Tibial nerve (tissue), 4 donors: ENCODE measurements around the gene CXCR2. TPM values are rescaled to one million over a fixed set of nuclear protein-coding genes. Genes with fewer than 3 reads are reported as not detected.

Source experiments
- DNase-seq, 2 donors: peaks; one replicate each; pipeline ENCODE4 v3.0.0-alpha.2; 2019; ENCODE audit warnings: low spot score in 2 of 2
- H3K27ac ChIP-seq, 4 donors: fragments of 200-600 bp; sonication (generic) in 3 of 4; one replicate each; pipeline ENCODE4 v1.5.1; 2017 to 2019; ENCODE audit warnings: mild to moderate bottlenecking in 1 of 4
- H3K27me3 ChIP-seq, 2 donors: fragments of 200-600 bp; sonication (generic) in 1 of 2; one replicate each; pipeline versions ENCODE4 v1.5.1 to v1.6.0; 2017 to 2019
- H3K36me3 ChIP-seq, 3 donors: fragments of 200-600 bp; sonication (generic); one replicate each; pipeline ENCODE4 v1.5.1; 2018 to 2019
- H3K4me1 ChIP-seq, 4 donors: fragments of 200-600 bp; sonication (generic) in 3 of 4; one replicate each; pipeline ENCODE4 v1.5.1; 2017 to 2019
- H3K4me3 ChIP-seq, 4 donors: fragments of 200-600 bp; sonication (generic) in 3 of 4; one replicate each; pipeline ENCODE4 v1.5.1; 2017 to 2019; ENCODE audit warnings: mild to moderate bottlenecking in 1 of 4, moderate library complexity in 1 of 4
- H3K9me3 ChIP-seq, 4 donors: fragments of 200-600 bp; sonication (generic) in 3 of 4; one replicate each; pipeline ENCODE4 v1.5.1; 2017 to 2019
- EP300 ChIP-seq, 2 donors: sonication (generic); formaldehyde crosslinking; IDR thresholded peaks; one replicate each; pipeline ENCODE4 v1.6.1; 2017; ENCODE audit warnings: antibody characterized with exemption in 2 of 2, mild to moderate bottlenecking in 1 of 2
- POLR2A ChIP-seq, 2 donors: fragments of 450-650 bp; IDR thresholded peaks; one replicate each; pipeline ENCODE4 v1.6.1; 2017; ENCODE audit warnings: antibody characterized with exemption in 2 of 2, mild to moderate bottlenecking in 2 of 2, moderate library complexity in 2 of 2
- WGBS, 2 donors: methylation state at CpG; one replicate each; pipeline ENCODE4 v1.1.5; 2018; 5-methylcytosine and 5-hydroxymethylcytosine counted together
- total RNA-seq, 4 donors: library from RNA; depleted of rRNA; stranded (reverse); fragments of >200 nt; gene quantifications; one replicate each; pipeline ENCODE4 v1.1.0, GENCODE V29; 2016
- TF ChIP-seq, protein P1 (sequence below), 5 experiments: fragments of 200-600 bp in 3 of 5; fragments of 450-650 bp in 2 of 5; sonication (generic) in 3 of 5; IDR thresholded peaks; one replicate each; pipeline ENCODE4 v1.5.1; 2016 to 2019; ENCODE audit warnings: antibody characterized with exemption in 5 of 5, mild to moderate bottlenecking in 3 of 5, moderate library complexity in 2 of 5

CXCR2 gene
- total RNA-seq, 4 donors from 2014 or later: 0.30 TPM; not detected in 3

- DNase-seq: no peak
- H3K36me3 ChIP-seq: no peaks in the 10 kb centered on the region
- no peaks in the 10 kb centered on the region for H3K4me1 ChIP-seq
- H3K9me3 ChIP-seq: peaks cover 0 to 7% (median 0%) of the 10 kb centered on the region in 4 donors
- no peaks in the 10 kb centered on the region for H3K27me3 ChIP-seq
- no peak overlapping the region for H3K27ac ChIP-seq
- TF ChIP-seq EP300 (IDR thresholded peaks at IDR 0.05) (no peak), POLR2A (IDR thresholded peaks at IDR 0.05) (no peak)
- TF ChIP-seq, protein P1, sequence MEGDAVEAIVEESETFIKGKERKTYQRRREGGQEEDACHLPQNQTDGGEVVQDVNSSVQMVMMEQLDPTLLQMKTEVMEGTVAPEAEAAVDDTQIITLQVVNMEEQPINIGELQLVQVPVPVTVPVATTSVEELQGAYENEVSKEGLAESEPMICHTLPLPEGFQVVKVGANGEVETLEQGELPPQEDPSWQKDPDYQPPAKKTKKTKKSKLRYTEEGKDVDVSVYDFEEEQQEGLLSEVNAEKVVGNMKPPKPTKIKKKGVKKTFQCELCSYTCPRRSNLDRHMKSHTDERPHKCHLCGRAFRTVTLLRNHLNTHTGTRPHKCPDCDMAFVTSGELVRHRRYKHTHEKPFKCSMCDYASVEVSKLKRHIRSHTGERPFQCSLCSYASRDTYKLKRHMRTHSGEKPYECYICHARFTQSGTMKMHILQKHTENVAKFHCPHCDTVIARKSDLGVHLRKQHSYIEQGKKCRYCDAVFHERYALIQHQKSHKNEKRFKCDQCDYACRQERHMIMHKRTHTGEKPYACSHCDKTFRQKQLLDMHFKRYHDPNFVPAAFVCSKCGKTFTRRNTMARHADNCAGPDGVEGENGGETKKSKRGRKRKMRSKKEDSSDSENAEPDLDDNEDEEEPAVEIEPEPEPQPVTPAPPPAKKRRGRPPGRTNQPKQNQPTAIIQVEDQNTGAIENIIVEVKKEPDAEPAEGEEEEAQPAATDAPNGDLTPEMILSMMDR (IDR thresholded peaks at IDR 0.05): no peak
- H3K4me3 ChIP-seq: no peak overlapping the region
Measured at GRCh38 chr2:218146056-218146455, 20.2 kb downstream of the CXCR2 start.

GRCh38 chr2:218149098-218149497 is 23.3 kb downstream of the CXCR2 start:
- DNase-seq: no peak
- Histone ChIP-seq H3K4me1 (no peaks in the 10 kb centered on the region), H3K36me3 (no peaks in the 10 kb centered on the region), H3K4me3 (no peak overlapping the region), H3K9me3 (peaks cover 0 to 7% (median 0%) of the 10 kb centered on the region in 4 donors), H3K27me3 (no peaks in the 10 kb centered on the region), H3K27ac (no peak overlapping the region)
- 55 to 62% methylated on average over 5 of the region's 5 CpGs for WGBS, 2 donors
- TF ChIP-seq, protein P1 (IDR thresholded peaks at IDR 0.05): no peak
- TF ChIP-seq POLR2A (IDR thresholded peaks at IDR 0.05): no peak
- no peak for TF ChIP-seq EP300 (IDR thresholded peaks at IDR 0.05)

DNA sequence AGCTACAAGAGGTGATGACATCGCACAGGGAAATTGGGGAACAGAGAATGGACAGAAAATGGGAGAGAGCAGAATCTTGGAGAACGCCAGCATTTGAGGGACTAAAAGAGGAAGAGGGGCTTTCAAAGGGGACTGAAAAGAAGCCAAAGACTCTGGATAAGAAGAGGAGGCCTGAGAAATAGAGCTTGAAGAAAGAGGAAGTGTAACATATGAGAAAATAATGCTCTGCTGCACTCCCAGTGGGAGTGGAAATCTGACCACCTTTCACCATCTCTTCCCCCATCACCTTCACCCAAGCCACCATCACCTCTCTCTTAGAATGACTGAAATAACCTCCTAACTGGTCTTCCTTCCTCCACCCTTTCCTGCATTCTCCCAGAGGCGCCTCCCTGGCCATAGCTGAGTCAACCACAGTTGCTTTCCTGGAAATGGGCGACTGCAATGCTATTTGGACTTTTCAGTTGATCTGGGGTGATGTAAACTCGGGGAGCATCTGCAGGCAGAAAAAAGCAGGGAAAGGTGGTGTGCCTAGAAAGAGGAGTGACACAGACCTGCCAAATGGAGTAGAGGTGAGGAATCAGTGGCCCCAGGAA is 24.1 kb downstream of the CXCR2 start:
- Histone ChIP-seq H3K36me3 (no peaks in the 10 kb centered on the region), H3K27ac (no peak overlapping the region), H3K9me3 (peaks cover 0 to 5% (median 0%) of the 10 kb centered on the region in 4 donors), H3K27me3 (no peaks in the 10 kb centered on the region), H3K4me3 (no peak overlapping the region), H3K4me1 (no peaks in the 10 kb centered on the region)
- no peak for DNase-seq
- WGBS, 2 donors: 79 to 82% methylated on average over 5 of the region's 5 CpGs
- TF ChIP-seq POLR2A (IDR thresholded peaks at IDR 0.05) (no peak), EP300 (IDR thresholded peaks at IDR 0.05) (no peak)
- TF ChIP-seq, protein P1 (IDR thresholded peaks at IDR 0.05): no peak

DNA sequence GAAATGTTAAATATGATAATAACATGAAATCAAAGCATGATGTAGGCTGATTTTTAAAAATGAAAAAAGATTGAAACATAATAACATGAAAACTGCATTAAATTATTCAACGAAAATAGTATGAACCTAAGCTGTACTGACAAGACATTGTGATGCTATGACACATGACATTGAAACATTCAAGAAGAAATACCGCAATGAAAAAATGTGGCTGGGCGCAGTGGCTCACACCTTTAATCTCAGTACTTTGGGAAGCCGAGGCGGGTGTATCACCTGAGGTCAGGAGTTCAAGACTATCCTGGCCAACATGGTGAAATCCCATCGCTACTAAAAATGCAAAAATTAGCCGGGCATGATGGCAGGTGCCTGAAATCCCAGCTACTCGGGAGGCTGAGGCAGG is 26.3 kb downstream of the CXCR2 start:
- no peaks in the 10 kb centered on the region for H3K4me1 ChIP-seq
- H3K36me3 ChIP-seq: no peaks in the 10 kb centered on the region
- TF ChIP-seq EP300 (IDR thresholded peaks at IDR 0.05) (no peak), POLR2A (IDR thresholded peaks at IDR 0.05) (no peak)
- TF ChIP-seq, protein P1 (IDR thresholded peaks at IDR 0.05): no peak
- no peaks in the 10 kb centered on the region for H3K9me3 ChIP-seq
- no peak for DNase-seq
- H3K4me3 ChIP-seq: no peak overlapping the region
- H3K27me3 ChIP-seq: no peaks in the 10 kb centered on the region
- no peak overlapping the region for H3K27ac ChIP-seq
- WGBS, 2 donors: 90 to 95% methylated on average over 8 of the region's 8 CpGs

GRCh38 chr2:218152777-218153176 is 26.9 kb downstream of the CXCR2 start:
- no peak for TF ChIP-seq POLR2A (IDR thresholded peaks at IDR 0.05)
- TF ChIP-seq EP300 (IDR thresholded peaks at IDR 0.05): no peak
- TF ChIP-seq, protein P1 (IDR thresholded peaks at IDR 0.05): no peak
- 53 to 77% methylated on average over 1 of the region's 1 CpG for WGBS, 2 donors
- no peaks in the 10 kb centered on the region for H3K9me3 ChIP-seq
- H3K27me3 ChIP-seq: no peaks in the 10 kb centered on the region
- H3K36me3 ChIP-seq: no peaks in the 10 kb centered on the region
- no peak overlapping the region for H3K27ac ChIP-seq
- H3K4me1 ChIP-seq: no peaks in the 10 kb centered on the region
- no peak for DNase-seq
- no peak overlapping the region for H3K4me3 ChIP-seq
